SKM-1 treated with dmso at 0.1 percent for 144 hours (cell line): ENCODE results near the gene TSEN34.
A peak's percentile ranks its signal among the peaks of the same experiment; 100 is the strongest.
"Not testable (repeated sequence)": the region's sequence is repeated elsewhere in the genome, so short reads cannot be mapped to it uniquely, and the experiment has no call there.

Experiments used
- DNase-seq: peaks from one replicate; lab custom pipeline; 2025; ENCODE audit not compliant: unreplicated experiment; lab: John Stamatoyannopoulos, UW

Gene TSEN34

GRCh38 chr19:54186351-54186750 lies 4.8 kb upstream of the TSEN34 start:
- DNase-seq: no peak

DNA sequence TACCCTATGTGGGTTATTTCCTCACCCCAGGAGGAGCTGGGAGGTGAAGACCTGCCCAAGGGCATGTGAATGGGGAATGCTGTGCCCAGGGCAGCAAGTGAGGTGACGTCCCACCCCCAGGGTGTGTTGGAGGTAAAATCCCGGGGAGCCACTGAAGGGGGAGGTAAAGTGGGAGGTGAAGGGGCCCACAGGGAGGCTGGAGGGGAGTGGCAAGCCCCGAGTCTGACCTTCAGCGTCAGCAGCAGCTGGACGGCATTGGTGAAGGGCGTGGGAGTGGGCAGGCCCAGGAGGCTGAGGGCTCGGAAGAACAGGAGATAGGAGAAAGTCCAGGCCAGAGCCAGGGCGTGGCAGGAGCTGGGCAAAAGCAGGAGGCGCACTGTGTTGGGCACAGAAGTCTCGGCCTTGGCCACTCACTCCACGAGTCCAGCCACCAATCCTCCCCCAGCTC lies 4.2 kb upstream of the TSEN34 start:
- DNase-seq: no peak

- DNase-seq: peak; percentile 32
Measured at GRCh38 chr19:54188215-54188871, 2.8 kb upstream of the TSEN34 start.

- peak; percentile 99 for DNase-seq
Measured at GRCh38 chr19:54189145-54189734, 1.9 kb upstream of the TSEN34 start, which contains the start of gene MBOAT7. Gene MBOAT7, minus strand, starts transcription at chr19:54189580. Its CDS starts 1,072 bp downstream, at chr19:54188508.

- peak; percentile 99 for DNase-seq
Measured at GRCh38 chr19:54189735-54190502, 1.2 kb upstream of the TSEN34 start.

- peak; percentile 93 for DNase-seq
Measured at GRCh38 chr19:54190503-54191010, 551 bp upstream of the TSEN34 start.

DNA sequence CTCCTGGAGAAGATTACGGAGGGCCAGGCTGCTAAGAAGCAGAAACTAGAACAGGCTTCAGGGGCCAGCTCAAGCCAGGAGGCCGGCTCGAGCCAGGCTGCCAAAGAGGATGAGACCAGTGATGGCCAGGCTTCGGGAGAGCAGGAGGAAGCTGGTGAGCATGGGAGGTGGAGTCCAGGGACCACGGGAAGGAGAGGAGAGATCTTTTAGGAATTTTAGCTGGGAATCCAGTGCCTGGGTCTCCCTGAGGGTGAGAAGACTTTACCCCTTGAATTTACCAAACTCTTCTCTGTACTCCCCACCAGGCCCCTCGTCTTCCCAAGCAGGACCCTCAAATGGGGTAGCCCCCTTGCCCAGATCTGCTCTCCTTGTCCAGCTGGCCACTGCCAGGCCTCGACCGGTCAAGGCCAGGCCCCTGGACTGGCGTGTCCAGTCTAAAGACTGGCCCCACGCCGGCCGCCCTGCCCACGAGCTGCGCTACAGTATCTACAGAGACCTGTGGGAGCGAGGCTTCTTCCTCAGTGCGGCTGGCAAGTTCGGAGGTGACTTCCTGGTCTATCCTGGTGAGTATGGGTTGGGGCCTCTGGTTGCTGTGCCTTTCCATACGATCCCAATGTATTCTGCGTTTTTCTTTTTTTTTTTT lies 824 bp downstream of the TSEN34 start:
- DNase-seq: no peak

- no peak for DNase-seq
Measured at GRCh38 chr19:54193011-54193410, 1.9 kb downstream of the TSEN34 start.

DNA sequence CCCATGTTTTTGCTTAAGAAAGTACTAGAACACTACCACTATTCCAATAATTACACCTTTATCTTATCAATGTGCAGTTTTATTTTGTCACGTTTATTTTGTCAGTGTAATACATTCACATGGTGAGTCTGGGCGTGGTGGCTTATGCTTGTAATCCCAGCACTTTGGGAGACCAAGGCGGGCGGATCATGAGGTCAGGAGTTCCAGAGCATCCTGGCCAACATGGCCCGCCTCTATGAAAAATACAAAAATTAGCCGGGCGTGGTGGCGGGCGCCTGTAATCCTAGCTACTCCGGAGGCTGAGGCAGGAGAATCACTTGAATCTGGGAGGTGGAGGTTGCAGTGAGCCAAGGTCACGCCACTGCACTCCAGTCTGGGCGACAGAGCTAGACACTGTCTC lies 3.4 kb downstream of the TSEN34 start:
- not testable (repeated sequence) for DNase-seq

DNA sequence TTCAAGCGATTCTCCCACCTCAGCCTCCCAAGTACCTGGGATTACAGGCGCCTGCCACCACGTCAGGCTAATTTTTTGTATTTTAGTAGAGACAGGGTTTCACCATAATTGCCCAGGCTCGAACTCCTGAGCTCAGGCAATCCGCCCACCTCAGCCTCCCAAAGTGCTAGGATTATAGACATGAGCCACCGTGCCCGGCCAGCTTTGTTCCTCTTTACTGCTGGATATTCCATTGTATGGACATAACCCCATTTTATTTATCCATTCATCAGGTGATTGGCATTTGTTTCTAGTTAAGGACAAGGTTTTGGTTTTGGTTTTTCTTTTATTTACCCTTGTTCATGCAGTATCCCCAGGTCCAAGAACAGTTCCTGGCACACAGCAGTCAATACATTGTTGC lies 5.4 kb downstream of the TSEN34 start:
- DNase-seq: no peak

DNA sequence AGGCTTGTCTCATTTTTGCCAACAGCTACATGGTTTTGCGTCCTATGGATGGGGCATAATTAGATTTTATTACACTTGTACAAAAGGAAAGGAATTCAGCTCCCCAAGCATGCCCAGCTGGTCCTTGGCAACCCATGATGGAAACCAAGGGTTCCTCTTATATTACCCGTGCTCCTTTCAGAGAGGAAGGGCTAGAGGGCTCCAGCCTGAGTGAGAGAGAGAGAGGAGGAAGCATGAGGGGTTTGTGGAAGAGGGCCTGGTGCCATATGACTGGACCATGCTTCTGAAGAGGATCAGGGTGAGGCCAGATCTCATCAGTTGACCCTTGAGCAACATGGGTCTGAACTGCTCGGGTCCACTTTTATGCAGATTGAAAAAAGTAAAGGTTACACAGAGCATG lies 6.0 kb downstream of the TSEN34 start:
- no peak for DNase-seq

GRCh38 chr19:54199401-54199800 lies 8.3 kb downstream of the TSEN34 start:
- no peak for DNase-seq

DNA sequence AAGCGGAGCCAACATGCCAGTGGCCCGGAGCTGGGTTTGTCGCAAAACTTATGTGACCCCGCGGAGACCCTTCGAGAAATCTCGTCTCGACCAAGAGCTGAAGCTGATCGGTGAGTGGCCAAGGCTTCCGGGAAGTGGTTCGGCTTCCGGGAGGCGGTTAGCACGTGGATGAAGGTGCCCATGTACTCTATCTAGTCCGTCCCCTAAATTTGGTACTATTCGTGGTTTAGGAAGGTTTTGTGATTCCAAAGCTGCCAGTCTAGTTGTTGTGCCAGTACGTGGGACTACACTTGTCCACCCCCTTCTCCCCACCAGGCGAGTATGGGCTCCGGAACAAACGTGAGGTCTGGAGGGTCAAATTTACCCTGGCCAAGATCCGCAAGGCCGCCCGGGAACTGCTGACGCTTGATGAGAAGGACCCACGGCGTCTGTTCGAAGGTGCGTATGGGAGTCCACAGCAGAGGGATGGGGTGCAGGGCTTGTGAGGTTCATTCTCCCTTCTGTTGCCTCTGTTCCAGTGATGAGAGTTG lies 10.1 kb downstream of the TSEN34 start:
- no peak for DNase-seq

GRCh38 chr19:54201980-54202379 lies 10.9 kb downstream of the TSEN34 start:
- DNase-seq: no peak

DNA sequence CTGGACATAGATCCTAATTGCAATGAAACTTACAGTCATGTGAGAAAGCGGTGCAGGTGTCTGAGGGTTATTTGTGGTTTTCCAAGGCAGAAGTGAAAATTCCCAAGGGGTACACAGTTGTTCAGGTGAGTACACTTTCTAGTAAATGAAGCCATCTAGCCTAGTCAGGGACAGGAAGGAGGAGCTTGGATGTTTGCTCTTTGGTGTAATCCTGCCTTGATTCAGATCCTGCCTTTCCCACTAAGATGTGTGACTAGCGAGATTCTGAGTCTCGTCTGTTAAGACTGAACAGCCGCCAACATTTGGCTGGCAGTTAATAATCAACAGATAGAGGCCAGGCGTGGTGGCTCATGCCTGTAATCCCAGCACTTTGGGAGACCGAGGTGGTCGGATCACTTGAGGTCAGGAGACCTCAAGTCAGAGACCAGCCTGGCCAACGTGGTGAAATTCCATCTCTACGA lies 12.1 kb downstream of the TSEN34 start:
- no peak for DNase-seq

GRCh38 chr19:54204767-54205468 lies 13.8 kb downstream of the TSEN34 start:
- no peak for DNase-seq

- DNase-seq: no peak
Measured at GRCh38 chr19:54206030-54206830, 15.1 kb downstream of the TSEN34 start.

DNA sequence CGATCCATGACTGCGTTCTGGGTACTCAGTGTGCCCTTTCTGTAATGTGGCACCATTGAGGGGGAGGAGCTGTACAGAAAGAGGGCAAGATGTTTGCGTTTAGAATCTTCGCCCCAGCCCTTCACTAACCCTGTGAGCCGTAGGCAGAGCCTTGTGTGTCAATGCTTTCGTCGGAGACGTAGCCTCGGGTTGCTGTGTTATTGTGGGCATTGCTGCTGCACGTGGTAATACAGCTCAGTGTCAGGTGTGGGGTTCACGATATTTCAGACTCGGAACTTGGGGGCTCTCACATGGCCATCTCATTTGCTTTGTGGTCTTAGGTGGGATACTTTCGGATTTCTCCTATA lies 15.7 kb downstream of the TSEN34 start:
- DNase-seq: no peak

DNA sequence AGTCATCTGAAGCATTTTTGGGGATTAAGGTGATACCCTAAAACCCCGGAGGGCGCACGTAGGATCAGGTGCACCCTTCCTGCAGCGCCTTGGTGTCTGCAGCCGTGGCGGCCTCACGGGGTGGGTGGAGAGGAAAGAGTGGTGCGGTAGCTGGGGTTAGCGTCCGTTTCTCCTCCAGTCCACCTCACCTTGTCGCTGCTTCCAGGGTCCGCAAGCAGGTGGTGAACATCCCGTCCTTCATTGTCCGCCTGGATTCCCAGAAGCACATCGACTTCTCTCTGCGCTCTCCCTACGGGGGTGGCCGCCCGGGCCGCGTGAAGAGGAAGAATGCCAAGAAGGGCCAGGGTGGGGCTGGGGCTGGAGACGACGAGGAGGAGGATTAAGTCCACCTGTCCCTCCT lies 16.1 kb downstream of the TSEN34 start:
- not testable (repeated sequence) for DNase-seq

GRCh38 chr19:54207676-54207982 lies 16.5 kb downstream of the TSEN34 start:
- DNase-seq: no peak
